ENCODE measurements around the gene TTLL7.

- TF ChIP-seq CTCF (IDR thresholded peaks at IDR 0.05; ENCODE audit: insufficient read depth, low read length, poor library complexity, severe bottlenecking), result no peak
- TF ChIP-seq EZH2phosphoT487 (conservative IDR thresholded peaks at IDR 0.05; ENCODE audit: low read length), result no peak
Measured at GRCh38 chr1:84025966-84026365, 27.0 kb upstream of the TTLL7 start.
